ENCODE results near the gene TENM3. TPM values are rescaled to one million over a fixed set of nuclear protein-coding genes. Genes with fewer than 3 reads are reported as not detected.

Gene TENM3
- total and polyA plus RNA-seq, 10 of the 15 experiments (the other 5 are each of a cell fraction or from before 2014, with no cell fraction given) = 0.01 to 1.7 (median 0.08) TPM; not detected in 2

- ChIA-PET RAD21 (ENCODE audit: unreplicated experiment) (no interaction called here), POLR2A (no interaction called here), CTCF (no interaction called here), SMC1A (ENCODE audit: uncharacterized antibody, unreplicated experiment) (interaction anchor here (1.0 kb wide), 1 partner anchor 14 kb away, joined by 4 read pairs; no protein-coding TSS in a partner anchor)
- Histone ChIP-seq H3K9me3 (replicated peaks; ENCODE audit: control insufficient read depth, insufficient read depth, low read length) (no peaks in the 10 kb centered on the region), H4K20me1 (ENCODE audit: control insufficient read depth, insufficient read depth) (no peaks in the 10 kb centered on the region), H3K36me3 (ENCODE audit: control insufficient read depth in 2 of 2, insufficient read depth in 2 of 2, low read length in 1 of 2) (no peaks in the 10 kb centered on the region), H3K9ac (ENCODE audit: control insufficient read depth, insufficient read depth, low read length) (no peak overlapping the region), H3K4me2 (ENCODE audit: control insufficient read depth, insufficient read depth) (no peak overlapping the region), H3K27me3 (replicated peaks in 1 of 2; ENCODE audit: control insufficient read depth in 2 of 2, insufficient read depth in 2 of 2, low read length in 1 of 2) (no peaks in the 10 kb centered on the region), H3K4me1 (ENCODE audit: control insufficient read depth, insufficient read depth, low read length) (no peaks in the 10 kb centered on the region), H3K4me3 (no peak overlapping the region), H3K79me2 (ENCODE audit: control insufficient read depth, insufficient read depth, low read length) (no peaks in the 10 kb centered on the region), H2AFZ (ENCODE audit: control insufficient read depth, low read depth, low read length) (no peak overlapping the region), H3K27ac (ENCODE audit: control insufficient read depth, insufficient read depth) (no peak overlapping the region)
- FAIRE-seq = no peak
- intact Hi-C loops (cut with micrococcal nuclease; ENCODE audit: unreplicated experiment) = no loop called here
- DNase-seq (ENCODE audit: low read depth, low spot score) = no peak
- ATAC-seq = no peak
- TF ChIP-seq NFYB (IDR thresholded peaks at IDR 0.05; ENCODE audit: insufficient read depth, low read depth, low read length) (no peak), RBBP5 (conservative IDR thresholded peaks at IDR 0.05) (no peak), MXI1 (IDR thresholded peaks at IDR 0.05; ENCODE audit: low read depth, low read length) (no peak), ASH2L (IDR thresholded peaks at IDR 0.05; ENCODE audit: borderline replicate concordance, low read depth) (no peak), PRDM15 (CRISPR knock-in tag; IDR thresholded peaks at IDR 0.05) (no peak), SIX5 (IDR thresholded peaks at IDR 0.05; ENCODE audit: low read depth, low read length, severe bottlenecking) (no peak), PKNOX1 (IDR thresholded peaks at IDR 0.05) (no peak), SREBF2 (IDR thresholded peaks at IDR 0.05; ENCODE audit: low read length) (no peak), MEF2B (IDR thresholded peaks at IDR 0.05; ENCODE audit: partially characterized antibody, poor library complexity, severe bottlenecking) (no peak), MEF2A (IDR thresholded peaks at IDR 0.05; ENCODE audit: insufficient read depth, low read depth, low read length) (no peak), SUZ12 (IDR thresholded peaks at IDR 0.05; ENCODE audit: unreplicated experiment) (no peak), HCFC1 (IDR thresholded peaks at IDR 0.05; ENCODE audit: low read length) (no peak), NBN (IDR thresholded peaks at IDR 0.05) (no peak), EZH2 (IDR thresholded peaks at IDR 0.05; ENCODE audit: borderline replicate concordance, control insufficient read depth, low read depth, low read length) (no peak), BHLHE40 (IDR thresholded peaks at IDR 0.05; ENCODE audit: borderline replicate concordance in 1 of 2, low read depth in 2 of 2, low read length in 1 of 2) (no peak), SRF (IDR thresholded peaks at IDR 0.05; ENCODE audit: low read depth in 2 of 2, low read length in 2 of 2) (no peak), SMARCA5 (IDR thresholded peaks at IDR 0.05) (no peak), POLR2AphosphoS2 (IDR thresholded peaks at IDR 0.05; ENCODE audit: low read depth, low read length) (no peak), MTA2 (IDR thresholded peaks at IDR 0.05; ENCODE audit: low read depth) (no peak), PML (IDR thresholded peaks at IDR 0.05; ENCODE audit: low read length) (no peak)
- BruUV-seq (replicated peaks) = no TSS peak
- in situ Hi-C loops (cut with MboI) = no loop called here
Measured at GRCh38 chr4:182578402-182578801, 335.2 kb downstream of the TENM3 start.

Measured in GM12878 (cell line).